ENCODE measurements around the gene UBN1.
"Not testable (repeated sequence)": the region's sequence is repeated elsewhere in the genome, so short reads cannot be mapped to it uniquely, and the experiment has no call there.

The UBN1 gene

DNA sequence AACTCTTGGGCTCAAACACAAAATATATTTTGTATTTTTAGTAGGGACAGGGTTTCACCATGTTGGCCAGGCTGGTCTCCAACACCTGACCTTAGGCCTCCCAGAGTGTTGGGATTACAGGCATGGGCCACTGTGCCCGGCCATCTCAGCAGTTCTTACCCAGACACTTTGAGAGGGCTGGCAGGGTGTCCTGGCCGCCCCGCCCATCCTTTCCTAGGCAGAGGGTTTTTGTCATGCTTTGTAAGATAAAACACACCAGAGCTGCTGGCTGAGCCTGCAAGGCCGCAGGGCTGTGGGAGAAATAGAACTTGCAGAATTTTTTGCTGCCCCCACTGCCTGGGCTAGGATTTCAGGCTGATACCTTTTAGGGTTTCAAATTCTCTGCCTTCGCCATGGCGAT, 80.9 kb downstream of the UBN1 start:
- no peaks in the 10 kb centered on the region for H3K9me3 ChIP-seq (ENCODE audit: control insufficient read depth, low read length)
- H3K27me3 ChIP-seq (ENCODE audit: control insufficient read depth, insufficient read depth, low read length, poor library complexity, severe bottlenecking): no peaks in the 10 kb centered on the region
- peaks cover 10% of the 10 kb centered on the region for H3K4me1 ChIP-seq (ENCODE audit: control insufficient read depth, insufficient read depth, low read length)
- no peak overlapping the region for H3K4me3 ChIP-seq (ENCODE audit: insufficient read depth, low read depth, low read length)
- H3K27ac ChIP-seq (ENCODE audit: insufficient read depth, low read depth, low read length, poor library complexity, severe bottlenecking): no peak overlapping the region
- WGBS, 2 experiments: 71 to 72% methylated on average over 6 of the region's 6 CpGs
- H3K36me3 ChIP-seq (ENCODE audit: control insufficient read depth, insufficient read depth, low read length): no peaks in the 10 kb centered on the region

DNA sequence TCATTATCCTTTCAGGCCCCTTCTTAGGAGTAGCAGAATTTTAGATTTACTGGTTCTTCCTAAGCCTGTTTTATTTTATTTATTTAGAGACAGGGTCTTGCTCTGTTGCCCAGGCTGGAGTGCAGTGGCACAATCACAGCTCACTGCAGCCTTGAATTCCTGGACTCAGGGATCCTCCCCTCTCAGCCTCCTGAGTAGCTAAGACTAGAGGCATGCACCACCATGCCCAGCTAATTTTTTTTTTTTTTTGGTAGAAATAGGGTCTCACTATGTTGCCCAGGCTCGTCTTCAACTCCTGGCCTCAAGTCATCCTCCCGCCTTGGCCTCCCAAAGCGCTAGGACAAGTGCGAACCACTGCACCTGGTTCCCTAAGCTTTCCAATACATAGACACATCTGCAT, 82.3 kb downstream of the UBN1 start:
- not testable (repeated sequence) for H3K27ac ChIP-seq (ENCODE audit: insufficient read depth, low read depth, low read length, poor library complexity, severe bottlenecking); H3K27me3 ChIP-seq (ENCODE audit: control insufficient read depth, insufficient read depth, low read length, poor library complexity, severe bottlenecking); H3K9me3 ChIP-seq (ENCODE audit: control insufficient read depth, low read length); H3K4me1 ChIP-seq (ENCODE audit: control insufficient read depth, insufficient read depth, low read length); H3K36me3 ChIP-seq (ENCODE audit: control insufficient read depth, insufficient read depth, low read length); H3K4me3 ChIP-seq (ENCODE audit: insufficient read depth, low read depth, low read length)
- 97 to 99% methylated on average over 4 of the region's 4 CpGs for WGBS, 2 experiments

DNA sequence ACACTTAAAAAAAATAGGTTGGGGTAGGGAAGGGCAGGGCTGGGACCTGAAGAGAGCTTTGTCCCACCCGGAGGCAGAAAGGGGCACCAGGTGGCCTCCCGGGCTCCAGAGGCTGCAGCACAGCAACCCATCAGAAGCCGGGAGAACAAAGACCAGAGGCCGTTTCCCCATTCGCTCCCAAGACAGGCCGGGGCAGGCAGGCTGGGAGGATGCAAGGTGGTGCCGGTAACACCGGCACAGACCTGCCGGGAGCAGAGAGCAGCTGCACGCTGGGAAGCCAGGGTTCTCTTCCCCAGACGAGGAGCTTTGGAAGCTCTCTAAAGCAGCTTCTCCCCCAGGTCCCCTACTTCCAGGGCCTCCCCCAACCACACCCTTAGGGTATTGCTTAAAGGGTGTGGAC, 84.1 kb downstream of the UBN1 start:
- Histone ChIP-seq H3K4me3 (ENCODE audit: insufficient read depth, low read depth, low read length) (no peak overlapping the region), H3K27me3 (ENCODE audit: control insufficient read depth, insufficient read depth, low read length, poor library complexity, severe bottlenecking) (peaks cover 16% of the 10 kb centered on the region), H3K9me3 (ENCODE audit: control insufficient read depth, low read length) (no peaks in the 10 kb centered on the region), H3K4me1 (ENCODE audit: control insufficient read depth, insufficient read depth, low read length) (peaks cover 2% of the 10 kb centered on the region), H3K36me3 (ENCODE audit: control insufficient read depth, insufficient read depth, low read length) (no peaks in the 10 kb centered on the region), H3K27ac (ENCODE audit: insufficient read depth, low read depth, low read length, poor library complexity, severe bottlenecking) (no peak overlapping the region)
- WGBS, 2 experiments: 75 to 79% methylated on average over 11 of the region's 11 CpGs
